Trophoblast cell (in vitro differentiated cells and primary cell): ENCODE data around the gene ARSI.

Source experiments
- DNase-seq, 2 donors: peaks; one replicate each; pipeline ENCODE4 v3.0.0-alpha.2; 2016
- H2AFZ ChIP-seq: 2 replicates; pipeline ENCODE4 v1.6.1; 2013; ENCODE audit warnings: low read length, moderate library complexity, mild to moderate bottlenecking; ENCODE audit not compliant: insufficient read depth, poor library complexity
- H2AK5ac ChIP-seq: 2 replicates; pipeline ENCODE4 v1.6.1; 2013; ENCODE audit warnings: mild to moderate bottlenecking, low read length
- H2BK120ac ChIP-seq: 2 replicates; pipeline ENCODE4 v1.6.1; 2013; ENCODE audit warnings: low read length, mild to moderate bottlenecking, moderate library complexity; ENCODE audit not compliant: insufficient read depth, poor library complexity
- H2BK12ac ChIP-seq: 2 replicates; pipeline ENCODE4 v1.6.1; 2013; ENCODE audit warnings: mild to moderate bottlenecking, low read length, moderate library complexity
- H2BK5ac ChIP-seq: 2 replicates; pipeline ENCODE4 v1.6.1; 2013; ENCODE audit warnings: low read length, low read depth, moderate library complexity, mild to moderate bottlenecking; ENCODE audit not compliant: poor library complexity
- H3K14ac ChIP-seq: 2 replicates; pipeline ENCODE4 v1.6.1; 2013; ENCODE audit warnings: mild to moderate bottlenecking, low read length
- H3K18ac ChIP-seq: 2 replicates; pipeline ENCODE4 v1.6.1; 2013; ENCODE audit warnings: mild to moderate bottlenecking, low read length
- H3K23ac ChIP-seq: 2 replicates; pipeline ENCODE4 v1.6.1; 2013; ENCODE audit warnings: low read length
- H3K27ac ChIP-seq: 2 replicates; pipeline ENCODE4 v1.5.1; 2013; ENCODE audit warnings: low read depth, mild to moderate bottlenecking, inconsistent platforms, low read length, moderate library complexity
- H3K27me3 ChIP-seq: 2 replicates; pipeline ENCODE4 v1.6.1; 2013; ENCODE audit warnings: inconsistent platforms, mild to moderate bottlenecking, low read length, moderate library complexity; ENCODE audit not compliant: insufficient read depth
- H3K36me3 ChIP-seq, 2 experiments: 1 replicate in 1 of 2; 2 replicates in 1 of 2; pipeline ENCODE4 v1.6.1; 2013; ENCODE audit warnings: low read length in 2 of 2, mild to moderate bottlenecking in 2 of 2, moderate library complexity in 1 of 2; ENCODE audit not compliant: insufficient read depth in 2 of 2, control insufficient read depth in 1 of 2
- H3K4ac ChIP-seq: 2 replicates; pipeline ENCODE4 v1.6.1; 2013; ENCODE audit warnings: low read depth, mild to moderate bottlenecking, low read length, moderate library complexity
- H3K4me1 ChIP-seq, 2 experiments: 1 replicate in 1 of 2; 2 replicates in 1 of 2; pipeline ENCODE4 v1.6.1; 2013; ENCODE audit warnings: low read length in 2 of 2, mild to moderate bottlenecking in 2 of 2, moderate library complexity in 1 of 2; ENCODE audit not compliant: insufficient read depth in 2 of 2, control insufficient read depth in 1 of 2
- H3K4me2 ChIP-seq: 2 replicates; pipeline ENCODE4 v1.6.1; 2013; ENCODE audit warnings: inconsistent platforms, mild to moderate bottlenecking, low read length, moderate library complexity
- H3K4me3 ChIP-seq: 2 replicates; pipeline ENCODE4 v1.5.1; 2013; ENCODE audit warnings: mild to moderate bottlenecking, low read depth, low read length, inconsistent platforms
- H3K79me1 ChIP-seq: one replicate; pipeline ENCODE4 v1.6.1; 2013; ENCODE audit warnings: low read length
- H3K79me2 ChIP-seq: 2 replicates; pipeline ENCODE4 v1.6.1; 2013; ENCODE audit warnings: low read length, mild to moderate bottlenecking; ENCODE audit not compliant: control insufficient read depth, insufficient read depth, poor library complexity
- H3K9ac ChIP-seq: 2 replicates; pipeline ENCODE4 v1.6.1; 2013; ENCODE audit warnings: mild to moderate bottlenecking, low read length
- H3K9me3 ChIP-seq: 2 replicates; pipeline ENCODE4 v1.6.1; 2013; ENCODE audit warnings: low read depth, mild to moderate bottlenecking, control low read depth, inconsistent platforms, low read length; ENCODE audit not compliant: insufficient read depth
- H4K12ac ChIP-seq: 2 replicates; pipeline ENCODE4 v1.6.1; 2013; ENCODE audit warnings: low read depth, mild to moderate bottlenecking, low read length, moderate library complexity
- H4K8ac ChIP-seq: 2 replicates; pipeline ENCODE4 v1.6.1; 2013; ENCODE audit warnings: low read depth, mild to moderate bottlenecking, low read length, moderate library complexity
- H4K91ac ChIP-seq: one replicate; pipeline ENCODE4 v1.6.1; 2013; ENCODE audit warnings: low read depth, mild to moderate bottlenecking, low read length, moderate library complexity
- WGBS: extraction: QIAGEN DNeasy Blood & Tissue Kit; methylation state at CpG from one replicate; pipeline ENCODE4 v1.1.7; 2013; ENCODE audit warnings: missing lambda C conversion rate; ENCODE audit not compliant: insufficient read length, insufficient coverage; ENCODE audit errors: extremely low coverage; 5-methylcytosine and 5-hydroxymethylcytosine counted together

The ARSI gene

DNA sequence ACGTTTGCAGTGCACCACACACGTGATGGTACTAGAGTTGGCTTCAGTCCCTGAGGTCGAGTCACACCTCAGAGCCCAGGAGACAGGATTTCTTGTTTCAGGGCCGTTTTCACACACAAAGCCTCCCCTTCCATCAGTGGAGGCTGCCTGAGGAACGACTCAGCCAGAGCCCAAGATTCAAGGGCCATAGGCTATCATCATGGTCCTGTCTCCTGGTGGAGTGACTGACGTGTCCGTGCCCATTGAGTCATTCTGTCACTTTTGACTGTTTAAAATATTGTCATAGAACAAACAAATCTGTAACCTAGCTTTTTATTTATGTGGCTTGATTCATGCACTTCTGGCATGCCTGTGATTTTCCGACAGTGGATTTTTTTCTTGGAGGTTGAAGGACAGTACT is 41.5 kb downstream of the ARSI start:
- Histone ChIP-seq H3K4me3 (no peak overlapping the region), H3K9me3 (peaks cover 3% of the 10 kb centered on the region), H4K12ac (no peak overlapping the region), H3K4me1 (no peaks in the 10 kb centered on the region), H2BK5ac (no peak overlapping the region), H2AK5ac (no peak overlapping the region), H3K4ac (no peak overlapping the region), H3K14ac (no peak overlapping the region), H2AFZ (no peak overlapping the region), H3K27me3 (no peaks in the 10 kb centered on the region), H3K36me3 (no peaks in the 10 kb centered on the region), H4K8ac (no peak overlapping the region), H3K18ac (no peak overlapping the region), H3K9ac (no peak overlapping the region), H3K23ac (no peak overlapping the region), H3K4me2 (no peak overlapping the region), H2BK12ac (no peak overlapping the region), H3K79me2 (no peaks in the 10 kb centered on the region), H2BK120ac (no peak overlapping the region), H3K79me1 (no peaks in the 10 kb centered on the region), H3K27ac (no peak overlapping the region), H4K91ac (no peak overlapping the region)
- WGBS: no CpG with 5 or more reads among the region's 8 CpGs
- DNase-seq: no peak

DNA sequence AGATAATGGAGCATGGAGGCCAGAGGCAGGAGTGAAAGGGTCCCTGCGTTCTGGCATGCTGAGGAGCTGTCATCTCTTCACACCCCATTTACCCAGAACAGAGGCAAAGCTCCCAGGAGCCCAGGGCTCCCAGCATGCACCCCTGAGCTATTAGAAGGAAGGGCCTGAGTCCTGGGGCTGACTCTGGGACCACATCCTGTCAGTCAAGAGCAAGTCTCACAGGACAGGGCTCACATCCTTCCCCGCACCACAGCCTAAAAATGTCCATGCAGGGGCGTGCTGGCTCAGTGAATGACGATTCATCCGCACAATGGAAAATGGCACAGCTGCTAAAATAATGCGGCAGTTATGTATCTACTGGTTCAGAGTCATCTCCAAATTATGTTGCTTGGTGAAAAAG is 44.6 kb downstream of the ARSI start:
- no peak overlapping the region for H4K8ac ChIP-seq

GRCh38 chr5:150257424-150257823 is 45.3 kb downstream of the ARSI start:
- H3K18ac ChIP-seq: no peak overlapping the region
- H3K4ac ChIP-seq: no peak overlapping the region
- H2BK120ac ChIP-seq: no peak overlapping the region
- no peak overlapping the region for H3K23ac ChIP-seq
- H3K9ac ChIP-seq: no peak overlapping the region
- H3K4me3 ChIP-seq: no peak overlapping the region
- H3K27ac ChIP-seq: no peak overlapping the region
- no peaks in the 10 kb centered on the region for H3K4me1 ChIP-seq
- H4K91ac ChIP-seq: no peak overlapping the region
- no peak overlapping the region for H3K14ac ChIP-seq
- no peak overlapping the region for H2AK5ac ChIP-seq
- DNase-seq: no peak
- WGBS: no CpG with 5 or more reads among the region's 11 CpGs
- H4K12ac ChIP-seq: no peak overlapping the region
- no peak overlapping the region for H2BK12ac ChIP-seq
- no peak overlapping the region for H2AFZ ChIP-seq
- no peaks in the 10 kb centered on the region for H3K27me3 ChIP-seq
- H3K79me2 ChIP-seq: no peaks in the 10 kb centered on the region
- H3K4me2 ChIP-seq: no peak overlapping the region
- H3K79me1 ChIP-seq: no peaks in the 10 kb centered on the region
- H3K9me3 ChIP-seq: no peaks in the 10 kb centered on the region
- H4K8ac ChIP-seq: no peak overlapping the region
- H2BK5ac ChIP-seq: no peak overlapping the region
- no peaks in the 10 kb centered on the region for H3K36me3 ChIP-seq

More for the DNA sequence above, 44.6 kb downstream of the ARSI start:
- Histone ChIP-seq H3K14ac (no peak overlapping the region), H3K36me3 (no peaks in the 10 kb centered on the region), H3K4me2 (no peak overlapping the region), H3K9me3 (peaks cover under 1% of the 10 kb centered on the region), H3K4me3 (no peak overlapping the region), H3K9ac (no peak overlapping the region), H2BK120ac (no peak overlapping the region), H3K27me3 (no peaks in the 10 kb centered on the region), H4K12ac (no peak overlapping the region), H3K23ac (no peak overlapping the region), H2AFZ (no peak overlapping the region), H3K18ac (no peak overlapping the region), H3K79me2 (no peaks in the 10 kb centered on the region), H3K4me1 (no peaks in the 10 kb centered on the region), H2AK5ac (no peak overlapping the region), H2BK12ac (no peak overlapping the region), H2BK5ac (no peak overlapping the region), H3K4ac (no peak overlapping the region), H3K27ac (no peak overlapping the region), H3K79me1 (no peaks in the 10 kb centered on the region), H4K91ac (no peak overlapping the region)
- DNase-seq: no peak
- no CpG with 5 or more reads among the region's 6 CpGs for WGBS

GRCh38 chr5:150256410-150257064 is 46.2 kb downstream of the ARSI start:
- H3K79me2 ChIP-seq: no peaks in the 10 kb centered on the region

More at GRCh38 chr5:150256410-150257064, 46.2 kb downstream of the ARSI start:
- Histone ChIP-seq H3K27ac (no peak overlapping the region), H3K9me3 (no peaks in the 10 kb centered on the region), H3K27me3 (no peaks in the 10 kb centered on the region), H3K4ac (no peak overlapping the region), H3K23ac (no peak overlapping the region), H2BK12ac (no peak overlapping the region), H3K9ac (no peak overlapping the region), H3K36me3 (no peaks in the 10 kb centered on the region), H3K4me1 (no peaks in the 10 kb centered on the region), H2AFZ (no peak overlapping the region), H2BK5ac (no peak overlapping the region), H3K14ac (no peak overlapping the region), H3K4me3 (peak overlapping the region; percentile 25), H3K79me1 (no peaks in the 10 kb centered on the region), H4K8ac (no peak overlapping the region), H3K18ac (no peak overlapping the region), H2BK120ac (no peak overlapping the region), H4K91ac (no peak overlapping the region), H2AK5ac (no peak overlapping the region), H3K4me2 (no peak overlapping the region), H4K12ac (no peak overlapping the region)
- no CpG with 5 or more reads among the region's 12 CpGs for WGBS
- no peak for DNase-seq
